ENCODE data around the gene OBSL1.

The OBSL1 gene

DNA sequence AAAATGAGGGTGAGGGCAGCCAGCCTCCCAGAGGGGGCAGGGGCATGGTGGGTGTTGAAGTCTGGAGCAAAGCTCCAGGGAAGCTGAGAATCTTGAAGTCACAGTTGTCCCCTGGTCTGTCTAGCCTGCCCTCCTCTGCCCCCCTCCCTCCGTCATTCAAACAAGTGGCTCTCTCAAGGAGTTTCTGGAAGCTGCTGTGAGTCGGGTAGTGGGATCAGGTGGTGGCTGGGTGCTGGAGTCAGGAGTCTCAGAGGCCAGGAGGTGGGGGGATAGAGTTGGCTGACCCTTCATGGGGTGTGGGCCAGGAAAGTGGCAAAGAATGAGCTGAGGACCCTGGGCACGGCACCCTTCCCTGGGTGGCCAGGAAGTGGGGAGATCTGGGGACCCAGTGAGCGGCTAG, 57.6 kb downstream of the OBSL1 start:
- Histone ChIP-seq H3K9ac (ENCODE audit: low read depth, low read length) (no peak overlapping the region; the same call in 1 of the 2 replicates), H3K4me1 (ENCODE audit: insufficient read depth, low read length) (peaks cover 18% of the 10 kb centered on the region; the same call in 1 of the 2 replicates), H3K9me3 (ENCODE audit: insufficient read depth, low read depth, low read length) (no peaks in the 10 kb centered on the region), H3K27ac (ENCODE audit: low read length) (no peak overlapping the region), H3K36me3 (ENCODE audit: insufficient read depth, low read depth, low read length) (no peaks in the 10 kb centered on the region), H3K27me3 (ENCODE audit: insufficient read depth, low read length) (peaks cover 88% of the 10 kb centered on the region), H3K4me3 (ENCODE audit: low read length) (peak overlapping the region; percentile 29; the same call in 1 of the 2 replicates)

DNA sequence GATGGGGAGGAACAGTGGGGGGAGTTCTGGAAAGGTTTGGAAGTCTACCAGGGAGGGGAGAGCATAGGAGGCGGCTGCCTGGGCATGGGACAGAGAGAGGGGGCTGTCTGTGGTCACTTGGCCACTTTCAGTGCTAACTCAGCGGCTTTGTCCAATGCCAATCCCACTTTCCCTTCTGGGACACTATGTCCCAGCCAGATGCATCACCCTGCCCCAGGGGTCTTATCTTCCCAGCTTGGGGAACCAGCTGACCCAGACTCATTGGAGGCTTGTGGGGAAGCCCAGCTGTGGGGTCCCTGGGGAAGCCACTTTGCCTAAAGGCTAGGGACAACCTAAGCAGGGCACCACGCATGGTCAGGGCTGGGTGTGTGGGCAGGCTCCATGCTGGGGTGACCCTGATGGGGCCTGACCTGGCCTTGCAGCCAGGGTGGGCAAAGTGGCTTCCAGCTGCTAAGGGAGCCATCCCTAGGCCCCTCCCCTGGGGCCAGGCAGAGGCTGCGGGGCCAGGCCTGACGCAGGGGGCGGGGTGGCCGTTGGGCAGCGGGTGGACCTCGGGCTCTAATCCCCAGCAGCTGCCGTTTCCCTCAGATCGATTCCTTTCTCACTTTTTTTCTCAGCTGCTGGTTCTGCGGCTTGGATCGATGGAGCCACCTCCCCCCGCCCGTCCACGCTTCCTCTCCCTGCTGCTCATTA, 58.7 kb downstream of the OBSL1 start:
- Histone ChIP-seq H3K27me3 (ENCODE audit: insufficient read depth, low read length) (peaks cover 78% of the 10 kb centered on the region), H3K4me1 (ENCODE audit: insufficient read depth, low read length) (peaks cover 23% of the 10 kb centered on the region; the same call in 1 of the 2 replicates), H3K27ac (ENCODE audit: low read length) (no peak overlapping the region), H3K36me3 (ENCODE audit: insufficient read depth, low read depth, low read length) (no peaks in the 10 kb centered on the region), H3K4me3 (ENCODE audit: low read length) (no peak overlapping the region), H3K9me3 (ENCODE audit: insufficient read depth, low read depth, low read length) (no peaks in the 10 kb centered on the region), H3K9ac (ENCODE audit: low read depth, low read length) (no peak overlapping the region)

DNA sequence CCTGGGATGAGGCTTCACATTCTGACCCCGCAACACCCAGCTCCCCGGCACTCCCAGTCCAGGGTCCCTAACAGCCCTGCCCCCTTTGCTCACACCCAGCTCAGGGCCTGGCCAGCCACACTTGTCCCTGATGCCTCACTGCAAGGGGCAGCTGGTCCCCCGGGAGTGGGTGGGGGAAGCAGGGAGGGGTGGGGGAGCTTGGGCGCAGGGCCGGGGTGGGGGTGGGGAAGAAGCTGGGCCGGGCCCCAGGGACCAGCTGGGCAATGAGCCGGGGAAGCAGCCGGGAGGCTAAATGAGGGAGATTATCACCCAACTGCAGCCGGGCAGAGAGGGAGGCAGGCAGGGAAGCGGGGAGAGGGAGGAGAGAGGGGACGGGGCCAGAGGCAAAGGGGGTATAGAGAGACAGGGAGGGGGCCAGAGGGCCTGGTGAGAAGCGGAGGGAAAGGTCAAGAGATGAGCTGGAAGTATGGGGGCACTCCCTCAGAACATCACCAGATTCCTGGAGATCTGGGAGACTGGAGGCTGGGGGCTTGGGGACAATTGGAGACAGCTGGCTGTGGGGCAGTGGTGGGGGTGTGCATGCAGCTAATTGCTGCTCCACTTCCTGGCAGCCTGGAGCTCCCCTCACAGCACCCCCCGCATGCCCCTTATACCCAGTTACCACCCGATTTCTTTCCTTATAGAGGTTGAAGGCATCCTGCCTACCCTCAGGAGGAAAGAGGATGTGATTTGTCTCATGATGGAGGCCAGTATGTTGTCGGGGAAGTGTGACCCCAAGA, 59.6 kb downstream of the OBSL1 start:
- Histone ChIP-seq H3K9ac (ENCODE audit: low read depth, low read length) (no peak overlapping the region), H3K4me1 (ENCODE audit: insufficient read depth, low read length) (peaks cover 31% of the 10 kb centered on the region; the same call in 1 of the 2 replicates), H3K36me3 (ENCODE audit: insufficient read depth, low read depth, low read length) (no peaks in the 10 kb centered on the region), H3K9me3 (ENCODE audit: insufficient read depth, low read depth, low read length) (no peaks in the 10 kb centered on the region), H3K27me3 (ENCODE audit: insufficient read depth, low read length) (peaks cover 69% of the 10 kb centered on the region), H3K27ac (ENCODE audit: low read length) (no peak overlapping the region), H3K4me3 (ENCODE audit: low read length) (no peak overlapping the region)

DNA sequence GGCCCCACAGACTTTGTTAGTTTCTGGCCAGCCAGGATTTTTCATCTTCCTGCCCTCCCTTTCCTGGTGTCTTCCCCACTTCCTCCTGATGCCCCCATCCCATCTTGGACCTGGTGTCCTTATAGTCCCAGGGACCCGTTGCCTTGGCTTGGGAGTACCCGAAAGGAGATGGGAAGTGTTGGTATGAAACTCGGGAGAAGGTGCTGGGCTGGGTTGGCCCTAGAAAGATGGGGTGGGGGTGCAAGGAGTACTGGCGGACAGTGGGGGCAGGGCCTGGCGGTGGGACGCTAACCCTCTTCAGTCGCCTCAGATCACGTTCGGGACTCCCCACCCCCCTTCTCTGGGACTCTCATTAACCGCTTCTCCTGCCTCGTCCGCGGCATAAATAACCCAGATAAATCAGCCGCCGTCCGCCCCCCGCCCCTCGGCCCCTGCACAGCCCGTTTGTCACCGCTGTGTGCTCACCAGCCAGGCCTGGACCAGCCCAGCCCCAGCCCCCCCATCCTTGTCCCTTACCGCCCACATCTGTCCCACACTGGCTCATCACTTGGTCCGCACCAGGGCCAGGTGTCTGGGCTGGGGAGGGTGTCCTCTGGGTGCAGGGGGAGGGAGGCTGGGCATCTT, 60.7 kb downstream of the OBSL1 start:
- H3K27ac ChIP-seq (ENCODE audit: low read length): no peak overlapping the region
- H3K27me3 ChIP-seq (ENCODE audit: insufficient read depth, low read length): peaks cover 58% of the 10 kb centered on the region
- no peaks in the 10 kb centered on the region for H3K9me3 ChIP-seq (ENCODE audit: insufficient read depth, low read depth, low read length)
- no peak overlapping the region for H3K9ac ChIP-seq (ENCODE audit: low read depth, low read length)
- H3K4me3 ChIP-seq (ENCODE audit: low read length): peak overlapping the region; percentile 68; the same call in 1 of the 2 replicates
- H3K36me3 ChIP-seq (ENCODE audit: insufficient read depth, low read depth, low read length): no peaks in the 10 kb centered on the region
- H3K4me1 ChIP-seq (ENCODE audit: insufficient read depth, low read length): peaks cover 37% of the 10 kb centered on the region; the same call in 1 of the 2 replicates

DNA sequence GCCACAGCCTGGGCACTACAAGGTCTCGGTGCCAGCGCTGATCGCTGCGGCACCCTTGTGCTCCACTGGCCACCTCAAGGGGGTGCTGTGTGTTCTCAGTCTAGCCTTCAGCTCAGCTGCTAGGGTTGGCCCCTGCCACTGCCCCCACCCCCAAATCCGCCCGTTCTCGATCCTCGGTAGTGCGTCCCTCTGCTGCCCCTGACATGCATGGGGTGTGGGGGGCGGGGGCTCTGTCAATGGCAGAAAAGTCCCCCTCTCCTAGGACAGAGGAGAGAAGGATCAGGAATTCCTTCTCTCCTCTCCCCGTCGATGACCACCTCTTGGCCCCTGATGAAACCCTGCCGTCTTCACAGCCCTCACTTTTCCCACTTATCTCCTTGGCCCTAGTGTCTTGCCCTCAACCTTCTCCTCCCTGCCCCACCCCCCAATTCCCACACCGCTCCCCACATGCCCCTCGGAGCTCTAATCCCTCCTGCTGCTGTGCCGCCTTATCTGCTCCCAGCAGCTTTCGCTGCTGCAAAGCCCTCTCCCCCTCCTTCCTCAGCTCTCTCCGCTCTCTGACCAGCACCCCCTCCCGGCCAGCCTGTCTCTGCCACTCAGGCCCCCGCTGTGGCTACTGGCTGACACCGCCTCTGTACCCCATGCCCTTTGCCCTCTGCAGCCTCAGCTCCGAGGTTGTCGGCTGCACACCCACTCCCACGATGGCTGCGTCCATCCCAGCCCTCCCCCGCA, 61.4 kb downstream of the OBSL1 start:
- Histone ChIP-seq H3K9me3 (ENCODE audit: insufficient read depth, low read depth, low read length) (no peaks in the 10 kb centered on the region), H3K4me1 (ENCODE audit: insufficient read depth, low read length) (peaks cover 37% of the 10 kb centered on the region; the same call in 1 of the 2 replicates), H3K27me3 (ENCODE audit: insufficient read depth, low read length) (peaks cover 51% of the 10 kb centered on the region), H3K9ac (ENCODE audit: low read depth, low read length) (peak overlapping the region; percentile 42; the same call in 1 of the 2 replicates), H3K4me3 (ENCODE audit: low read length) (peak overlapping the region; percentile 68), H3K36me3 (ENCODE audit: insufficient read depth, low read depth, low read length) (no peaks in the 10 kb centered on the region; the same call in 1 of the 2 replicates), H3K27ac (ENCODE audit: low read length) (no peak overlapping the region)

DNA sequence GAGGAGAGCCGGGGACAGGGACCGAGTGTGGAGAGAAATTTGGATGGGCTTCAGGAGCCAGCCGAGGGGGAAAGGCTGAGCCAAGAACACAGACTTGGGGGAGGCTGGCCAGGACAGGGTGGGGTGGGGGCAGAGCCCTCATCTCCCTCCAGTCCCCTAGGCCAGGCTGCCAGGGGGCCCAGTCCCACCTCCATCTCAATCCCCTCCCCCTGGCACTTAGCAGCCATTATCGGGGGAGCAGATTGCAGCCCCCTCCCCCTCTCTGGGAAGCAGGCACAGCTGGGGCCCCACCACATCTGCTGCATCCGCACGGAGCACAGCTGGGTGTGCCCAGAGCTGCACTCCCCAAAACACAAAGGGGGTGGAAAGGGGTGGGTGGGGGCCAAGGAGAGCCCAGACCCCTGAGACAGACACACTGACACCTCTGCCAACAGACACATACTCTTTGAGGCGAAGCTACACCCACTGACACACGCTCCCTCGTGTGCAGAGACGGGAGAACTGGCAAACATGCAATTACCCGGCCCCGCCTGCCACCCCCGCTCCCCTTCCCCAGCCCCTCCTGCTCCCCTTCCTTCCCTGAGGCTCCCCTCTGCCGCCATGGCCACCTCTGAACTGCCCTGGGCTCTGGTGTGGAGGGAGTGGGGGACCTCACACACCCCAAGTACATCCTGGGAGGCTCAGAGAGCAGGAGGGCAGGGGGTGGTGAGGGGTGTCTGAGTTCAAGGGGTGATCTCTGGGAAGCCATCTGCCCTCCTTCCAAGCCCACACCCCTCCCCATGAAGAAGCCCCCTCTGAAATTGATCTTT, 62.2 kb downstream of the OBSL1 start:
- H3K4me3 ChIP-seq (ENCODE audit: low read length): peak overlapping the region; percentile 68; the same call in 1 of the 2 replicates

DNA sequence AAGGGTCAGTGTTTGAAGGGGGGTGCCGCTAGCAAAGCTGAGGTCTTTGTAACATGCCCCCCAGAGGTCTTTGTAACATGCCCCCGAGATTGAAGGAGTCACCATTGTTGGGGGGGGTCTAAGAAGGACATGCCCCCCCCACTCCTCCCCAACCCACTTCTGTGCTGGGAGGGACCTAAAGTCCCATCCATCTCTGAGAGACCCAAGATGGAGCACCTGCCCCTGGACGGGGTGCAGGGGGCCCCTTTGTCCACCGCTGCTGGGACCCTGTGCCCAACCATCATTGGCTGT, 63.0 kb downstream of the OBSL1 start:
- Histone ChIP-seq H3K4me1 (ENCODE audit: insufficient read depth, low read length) (peaks cover 36% of the 10 kb centered on the region; the same call in 1 of the 2 replicates), H3K9me3 (ENCODE audit: insufficient read depth, low read depth, low read length) (no peaks in the 10 kb centered on the region), H3K27ac (ENCODE audit: low read length) (no peak overlapping the region), H3K4me3 (ENCODE audit: low read length) (no peak overlapping the region), H3K27me3 (ENCODE audit: insufficient read depth, low read length) (peaks cover 35% of the 10 kb centered on the region), H3K9ac (ENCODE audit: low read depth, low read length) (no peak overlapping the region), H3K36me3 (ENCODE audit: insufficient read depth, low read depth, low read length) (peaks cover 10% of the 10 kb centered on the region; the same call in 1 of the 2 replicates)

More for the DNA sequence above, 62.2 kb downstream of the OBSL1 start:
- Histone ChIP-seq H3K36me3 (ENCODE audit: insufficient read depth, low read depth, low read length) (peaks cover 4% of the 10 kb centered on the region; the same call in 1 of the 2 replicates), H3K9me3 (ENCODE audit: insufficient read depth, low read depth, low read length) (no peaks in the 10 kb centered on the region), H3K4me1 (ENCODE audit: insufficient read depth, low read length) (peaks cover 37% of the 10 kb centered on the region; the same call in 1 of the 2 replicates), H3K27ac (ENCODE audit: low read length) (no peak overlapping the region), H3K9ac (ENCODE audit: low read depth, low read length) (peak overlapping the region; percentile 42; the same call in 1 of the 2 replicates), H3K27me3 (ENCODE audit: insufficient read depth, low read length) (peaks cover 43% of the 10 kb centered on the region)

DNA sequence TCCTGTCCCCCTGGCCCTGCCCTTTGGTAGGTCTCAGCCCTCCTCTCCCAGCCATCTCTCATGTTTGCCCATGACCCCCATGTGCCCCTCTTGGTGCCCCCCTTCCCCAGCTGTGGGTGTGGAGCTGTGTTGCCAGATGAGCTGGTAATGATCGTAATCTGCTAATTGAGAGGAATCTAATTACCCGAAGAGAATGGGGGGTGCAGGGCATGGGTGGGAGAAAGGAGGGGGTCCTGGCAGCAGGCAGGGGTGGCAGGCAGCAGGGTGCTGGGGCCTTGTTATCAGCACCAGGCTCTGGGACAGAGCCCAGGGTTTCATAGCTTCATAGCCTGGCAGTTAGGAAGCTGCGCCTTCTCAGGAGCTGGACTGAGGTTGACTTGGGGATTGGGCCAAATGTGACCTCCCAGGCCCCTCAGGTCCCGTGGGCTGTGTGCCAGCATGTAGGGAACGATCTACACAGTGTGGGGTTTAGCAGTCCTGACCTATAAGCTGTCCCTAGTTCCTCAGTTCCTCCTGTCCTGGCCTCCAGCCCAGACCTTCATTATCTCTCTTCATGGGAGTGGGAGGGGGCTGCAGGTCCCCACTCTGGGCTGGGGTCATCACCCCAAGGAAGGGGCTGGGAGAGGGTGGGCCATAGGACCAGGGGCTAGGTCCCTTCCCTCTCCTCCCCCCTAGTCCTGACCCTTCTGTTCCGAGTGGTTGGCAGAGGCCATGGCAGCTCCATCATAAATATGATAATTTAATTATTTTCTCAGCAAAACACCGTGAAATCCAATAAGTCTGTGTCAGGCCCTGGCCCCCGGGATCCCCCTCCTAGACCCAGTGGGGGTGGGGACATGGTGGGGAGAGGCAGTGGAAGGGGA, 63.5 kb downstream of the OBSL1 start:
- peaks cover 33% of the 10 kb centered on the region; the same call in 1 of the 2 replicates for H3K4me1 ChIP-seq (ENCODE audit: insufficient read depth, low read length)
- peaks cover 10% of the 10 kb centered on the region; the same call in 1 of the 2 replicates for H3K36me3 ChIP-seq (ENCODE audit: insufficient read depth, low read depth, low read length)
- H3K9me3 ChIP-seq (ENCODE audit: insufficient read depth, low read depth, low read length): no peaks in the 10 kb centered on the region
- H3K4me3 ChIP-seq (ENCODE audit: low read length): peak overlapping the region; percentile 37; the same call in 1 of the 2 replicates
- H3K9ac ChIP-seq (ENCODE audit: low read depth, low read length): peak overlapping the region; percentile 69; the same call in 1 of the 2 replicates
- peak overlapping the region; percentile 97 for H3K27ac ChIP-seq (ENCODE audit: low read length)
- peaks cover 30% of the 10 kb centered on the region for H3K27me3 ChIP-seq (ENCODE audit: insufficient read depth, low read length)

DNA sequence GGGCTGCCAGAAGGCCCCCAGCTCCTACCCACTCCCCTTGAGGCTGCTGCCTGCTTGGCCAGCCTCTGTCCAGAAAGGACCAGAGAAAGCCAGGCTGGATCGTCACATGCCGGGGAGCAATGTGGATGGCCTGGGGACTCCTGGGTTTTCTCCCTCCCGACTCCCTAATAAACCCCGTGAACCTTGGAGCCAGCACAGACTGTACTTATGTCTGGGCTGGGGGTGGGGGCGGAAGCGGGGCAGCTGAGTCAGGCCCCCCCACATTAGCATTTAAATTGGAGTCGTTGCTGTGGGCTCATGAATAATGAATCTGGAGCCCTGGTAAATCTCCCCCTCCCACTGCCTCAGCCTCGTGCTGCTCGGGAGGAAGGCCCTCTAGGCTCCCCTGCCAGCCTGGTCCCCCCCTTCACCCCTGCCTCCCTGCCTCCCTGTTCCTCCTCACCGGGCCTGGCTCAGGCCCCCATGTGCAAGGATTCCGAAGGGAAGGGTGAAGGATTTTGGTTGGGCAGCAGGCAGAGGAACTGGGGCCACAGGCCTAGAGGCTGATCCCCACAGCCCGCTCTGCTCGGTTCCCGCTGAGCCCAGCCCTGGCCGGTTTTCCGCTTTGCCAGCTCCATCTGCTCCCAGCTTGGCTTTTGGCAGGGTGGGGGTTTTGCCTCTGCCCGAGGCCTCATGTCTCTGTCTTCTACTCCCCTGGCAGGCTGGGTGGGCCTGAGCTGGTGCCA, 64.4 kb downstream of the OBSL1 start:
- H3K4me1 ChIP-seq (ENCODE audit: insufficient read depth, low read length): peaks cover 31% of the 10 kb centered on the region; the same call in 1 of the 2 replicates
- no peaks in the 10 kb centered on the region for H3K9me3 ChIP-seq (ENCODE audit: insufficient read depth, low read depth, low read length)
- peak overlapping the region; percentile 97 for H3K27ac ChIP-seq (ENCODE audit: low read length)
- H3K4me3 ChIP-seq (ENCODE audit: low read length): peak overlapping the region; percentile 37; the same call in 1 of the 2 replicates
- H3K27me3 ChIP-seq (ENCODE audit: insufficient read depth, low read length): peaks cover 21% of the 10 kb centered on the region
- H3K9ac ChIP-seq (ENCODE audit: low read depth, low read length): peak overlapping the region; percentile 69; the same call in 1 of the 2 replicates
- peaks cover 10% of the 10 kb centered on the region; the same call in 1 of the 2 replicates for H3K36me3 ChIP-seq (ENCODE audit: insufficient read depth, low read depth, low read length)
